GM10248 (cell line): ENCODE data around the gene FAM25G.
"Not testable (repeated sequence)": the region's sequence is repeated elsewhere in the genome, so short reads cannot be mapped to it uniquely, and the experiment has no call there.

ENCODE experiments used
- CTCF ChIA-PET: fragments of 300-600 bp; sonication (Branson Sonifier 250); formaldehyde crosslinking; extraction: SDS; loops from one replicate; lab custom pipeline; 2021; ENCODE audit warnings: antibody characterized with exemption; lab: Yijun Ruan, JAX
- POLR2A ChIA-PET: fragments of 350-650 bp; sonication (Branson Sonifier 250); formaldehyde crosslinking; extraction: SDS; loops from one replicate; lab custom pipeline; 2020; ENCODE audit warnings: antibody characterized with exemption; lab: Yijun Ruan, JAX
- DNase-seq: peaks from one replicate; pipeline ENCODE4 v3.0.0; 2012; ENCODE audit errors: extremely low spot score

FAM25G gene

GRCh38 chr10:47491600-47491999 is at the start of gene FAM25G:
TSS of gene FAM25G (minus strand) at chr10:47491700. CDS start at chr10:47491674, 26 bp downstream.
- POLR2A ChIA-PET, CTCF ChIA-PET, DNase-seq: not testable (repeated sequence)

- CTCF ChIA-PET: not testable (repeated sequence)
Observed at GRCh38 chr10:47536430-47536829, 44.9 kb upstream of the FAM25G start.

GRCh38 chr10:47523475-47523874 is 32.0 kb upstream of the FAM25G start, which contains the start of gene AGAP9:
TSS of gene AGAP9 (minus strand) at chr10:47523638. CDS start at chr10:47523526, 112 bp downstream.
- POLR2A ChIA-PET, CTCF ChIA-PET, DNase-seq: not testable (repeated sequence)

More at GRCh38 chr10:47536430-47536829, 44.9 kb upstream of the FAM25G start:
- POLR2A ChIA-PET, DNase-seq: not testable (repeated sequence)

- CTCF ChIA-PET, POLR2A ChIA-PET, DNase-seq: not testable (repeated sequence)
Observed at GRCh38 chr10:47502313-47502712, 10.8 kb upstream of the FAM25G start.

GRCh38 chr10:47494226-47494625 is 2.7 kb upstream of the FAM25G start:
- CTCF ChIA-PET, DNase-seq, POLR2A ChIA-PET: not testable (repeated sequence)

- POLR2A ChIA-PET, DNase-seq, CTCF ChIA-PET: not testable (repeated sequence)
Observed at GRCh38 chr10:47489630-47490029, 1.9 kb downstream of the FAM25G start.

GRCh38 chr10:47485943-47486342 is 5.6 kb downstream of the FAM25G start:
- DNase-seq, CTCF ChIA-PET, POLR2A ChIA-PET: not testable (repeated sequence)

- CTCF ChIA-PET, DNase-seq, POLR2A ChIA-PET: not testable (repeated sequence)
Observed at GRCh38 chr10:47484786-47485185, 6.7 kb downstream of the FAM25G start.

GRCh38 chr10:47483923-47484322 is 7.6 kb downstream of the FAM25G start, which contains the start of gene ANXA8:
TSS of gene ANXA8 (minus strand) at chr10:47484115. CDS start at chr10:47483933, 182 bp downstream.
- CTCF ChIA-PET, DNase-seq, POLR2A ChIA-PET: not testable (repeated sequence)

- DNase-seq, POLR2A ChIA-PET, CTCF ChIA-PET: not testable (repeated sequence)
Observed at GRCh38 chr10:47482367-47482766, 9.1 kb downstream of the FAM25G start.

- POLR2A ChIA-PET, CTCF ChIA-PET, DNase-seq: not testable (repeated sequence)
Observed at GRCh38 chr10:47481768-47482181, 9.7 kb downstream of the FAM25G start.

- POLR2A ChIA-PET, CTCF ChIA-PET, DNase-seq: not testable (repeated sequence)
Observed at GRCh38 chr10:47481182-47481766, 10.2 kb downstream of the FAM25G start.

- POLR2A ChIA-PET, CTCF ChIA-PET, DNase-seq: not testable (repeated sequence)
Observed at GRCh38 chr10:47480133-47480532, 11.4 kb downstream of the FAM25G start.

- POLR2A ChIA-PET, DNase-seq, CTCF ChIA-PET: not testable (repeated sequence)
Observed at GRCh38 chr10:47478114-47478513, 13.4 kb downstream of the FAM25G start.

- DNase-seq, POLR2A ChIA-PET, CTCF ChIA-PET: not testable (repeated sequence)
Observed at GRCh38 chr10:47477078-47477477, 14.4 kb downstream of the FAM25G start.

GRCh38 chr10:47475101-47475500 is 16.4 kb downstream of the FAM25G start:
- CTCF ChIA-PET, DNase-seq, POLR2A ChIA-PET: not testable (repeated sequence)

GRCh38 chr10:47473516-47473915 is 18.0 kb downstream of the FAM25G start:
- POLR2A ChIA-PET, DNase-seq, CTCF ChIA-PET: not testable (repeated sequence)

GRCh38 chr10:47472647-47473046 is 18.9 kb downstream of the FAM25G start:
- POLR2A ChIA-PET, DNase-seq, CTCF ChIA-PET: not testable (repeated sequence)

GRCh38 chr10:47472072-47472471 is 19.4 kb downstream of the FAM25G start:
- CTCF ChIA-PET: not testable (repeated sequence)

More at GRCh38 chr10:47472072-47472471, 19.4 kb downstream of the FAM25G start:
- DNase-seq, POLR2A ChIA-PET: not testable (repeated sequence)
